Transverse colon (tissue), 4 donors: ENCODE measurements around the gene GMDS. TPM values are rescaled to one million over a fixed set of nuclear protein-coding genes. Genes with fewer than 3 reads are reported as not detected.

Source experiments
- DNase-seq: peaks from one replicate; pipeline ENCODE4 v3.0.0-alpha.2; 2019
- H3K27ac ChIP-seq, 4 donors: fragments of 200-600 bp; sonication (generic); 2 replicates each; pipeline ENCODE4 v1.5.1; 2016 to 2018; ENCODE audit warnings: inconsistent platforms in 4 of 4
- H3K27me3 ChIP-seq: fragments of 200-600 bp; sonication (generic); 2 replicates; pipeline ENCODE4 v1.5.1; 2017; ENCODE audit warnings: inconsistent platforms
- H3K36me3 ChIP-seq, 4 donors: fragments of 200-600 bp; sonication (generic); 2 replicates each; pipeline ENCODE4 v1.5.1; 2017 to 2019; ENCODE audit warnings: inconsistent platforms in 4 of 4
- H3K4me1 ChIP-seq, 4 donors: fragments of 200-600 bp; sonication (generic); 2 replicates each; pipeline ENCODE4 v1.5.1; 2017 to 2020; ENCODE audit warnings: inconsistent platforms in 4 of 4
- H3K4me3 ChIP-seq, 4 donors: fragments of 200-600 bp; sonication (generic); 1 replicate in 1 of 4; 2 replicates in 3 of 4; pipeline versions ENCODE4 v1.5.1 to v1.6.1; 2017 to 2019; ENCODE audit warnings: inconsistent platforms in 4 of 4
- H3K9me3 ChIP-seq, 2 donors: fragments of 200-600 bp; sonication (generic); 2 replicates each; pipeline ENCODE4 v1.5.1; 2017 to 2019; ENCODE audit warnings: inconsistent platforms in 2 of 2
- CTCF ChIP-seq, 5 experiments: fragments of 200-600 bp in 3 of 5; fragments of 450-650 bp in 2 of 5; sonication (generic) in 3 of 5; IDR thresholded peaks; 1 replicate in 2 of 5; 2 replicates in 3 of 5; pipeline ENCODE4 v1.5.1; 2016 to 2017; ENCODE audit warnings: antibody characterized with exemption in 5 of 5, inconsistent platforms in 3 of 5, mild to moderate bottlenecking in 2 of 5, moderate library complexity in 1 of 5
- EP300 ChIP-seq: sonication (generic); formaldehyde crosslinking; IDR thresholded peaks from one replicate; pipeline ENCODE4 v1.6.1; 2017; ENCODE audit warnings: antibody characterized with exemption, low read depth
- POLR2A ChIP-seq: fragments of 450-650 bp; IDR thresholded peaks from one replicate; pipeline ENCODE4 v1.6.1; 2016; ENCODE audit warnings: antibody characterized with exemption, mild to moderate bottlenecking, moderate library complexity
- POLR2AphosphoS5 ChIP-seq, 3 donors: sonication (generic); formaldehyde crosslinking; IDR thresholded peaks; one replicate each; pipeline ENCODE4 v1.6.1; 2016; ENCODE audit warnings: antibody characterized with exemption in 3 of 3
- WGBS, 2 donors: methylation state at CpG; one replicate each; pipeline ENCODE4 v1.1.5; 2018; ENCODE audit warnings: low coverage in 1 of 2; 5-methylcytosine and 5-hydroxymethylcytosine counted together
- in situ Hi-C, 4 donors: fragments of 200-750 bp; cut with MboI; loops; one replicate each; pipeline versions ENCODE4 v1.15.0 to v1.15.1; 2017; ENCODE audit warnings: low sequenced_read_pairs in 3 of 4, low pct_ligation_motif_present in 1 of 4, low pct_unique_long_range_greater_than_20kb in 1 of 4
- intact Hi-C: fragments of 100-400 bp; cut with DNase I; formaldehyde crosslinking; loops from one replicate; pipeline ENCODE4 v1.15.1; 2023; ENCODE audit warnings: low total_unique reads
- total RNA-seq, 4 donors: library from RNA; depleted of rRNA; stranded (reverse); fragments of >200 nt; gene quantifications; one replicate each; pipeline ENCODE4 v1.1.0, GENCODE V29; 2016

The GMDS gene
- total RNA-seq, 4 donors from 2014 or later: 66.2 to 546 (median 102) TPM

GRCh38 chr6:2104524-2104880 is 140.9 kb downstream of the GMDS start:
- intact Hi-C loops (loop anchor here (10.0 kb wide), 1 partner anchor 500 kb away; the partner anchor contains the start of gene FOXC1), in situ Hi-C loops (no loop called here)
- no peak overlapping the region for H3K4me3 ChIP-seq
- no peaks in the 10 kb centered on the region for H3K36me3 ChIP-seq
- TF ChIP-seq CTCF (IDR thresholded peaks at IDR 0.05) (no peak), POLR2AphosphoS5 (IDR thresholded peaks at IDR 0.05) (no peak), POLR2A (no peak), EP300 (no peak)
- H3K27ac ChIP-seq: no peak overlapping the region
- no peaks in the 10 kb centered on the region for H3K27me3 ChIP-seq
- 20 to 21% methylated on average over 1 of the region's 1 CpG for WGBS, 2 donors
- H3K4me1 ChIP-seq: no peaks in the 10 kb centered on the region
- DNase-seq: no peak
- no peaks in the 10 kb centered on the region for H3K9me3 ChIP-seq

GRCh38 chr6:2103765-2104523 is 141.5 kb downstream of the GMDS start:
- Histone ChIP-seq H3K27me3 (no peaks in the 10 kb centered on the region), H3K36me3 (no peaks in the 10 kb centered on the region), H3K4me1 (no peaks in the 10 kb centered on the region), H3K4me3 (no peak overlapping the region), H3K9me3 (no peaks in the 10 kb centered on the region), H3K27ac (no peak overlapping the region)
- in situ Hi-C loops (no loop called here), intact Hi-C loops (loop anchor here (10.0 kb wide), 1 partner anchor 499 kb away; the partner anchor contains the start of gene FOXC1)
- TF ChIP-seq CTCF (IDR thresholded peaks at IDR 0.05) (peak; percentile 38 to 50 (median 44)), EP300 (no peak)
- WGBS, 2 donors: 51 to 75% methylated on average over 6 of the region's 6 CpGs
- DNase-seq: no peak

- H3K36me3 ChIP-seq: no peaks in the 10 kb centered on the region
- no peak for DNase-seq
- TF ChIP-seq EP300: no peak
- TF ChIP-seq POLR2AphosphoS5 (IDR thresholded peaks at IDR 0.05): no peak
- no peak for TF ChIP-seq POLR2A
- TF ChIP-seq CTCF (IDR thresholded peaks at IDR 0.05): no peak
- WGBS, 2 donors: 86 to 95% methylated on average over 5 of the region's 5 CpGs
- H3K4me3 ChIP-seq: no peak overlapping the region
- no peaks in the 10 kb centered on the region for H3K9me3 ChIP-seq
- in situ Hi-C loops: no loop called here
- H3K27ac ChIP-seq: no peak overlapping the region
- intact Hi-C loops: loop anchor here (10.0 kb wide), 1 partner anchor 498 kb away; the partner anchor contains the start of gene FOXC1
- no peaks in the 10 kb centered on the region for H3K27me3 ChIP-seq
- no peaks in the 10 kb centered on the region for H3K4me1 ChIP-seq
Measured at GRCh38 chr6:2102966-2103365, 142.4 kb downstream of the GMDS start.

- H3K27ac ChIP-seq: no peak overlapping the region
- DNase-seq: no peak
- intact Hi-C loops: loop anchor here (10.0 kb wide), 1 partner anchor 498 kb away; the partner anchor contains the start of gene FOXC1
Measured at GRCh38 chr6:2102316-2102883, 143.0 kb downstream of the GMDS start.

More at GRCh38 chr6:2102316-2102883, 143.0 kb downstream of the GMDS start:
- no peak overlapping the region for H3K4me3 ChIP-seq
- WGBS, 2 donors: 70 to 77% methylated on average over 5 of the region's 5 CpGs
- H3K9me3 ChIP-seq: no peaks in the 10 kb centered on the region
- no peaks in the 10 kb centered on the region for H3K36me3 ChIP-seq
- H3K27me3 ChIP-seq: no peaks in the 10 kb centered on the region
- no peaks in the 10 kb centered on the region for H3K4me1 ChIP-seq
- TF ChIP-seq POLR2AphosphoS5 (IDR thresholded peaks at IDR 0.05): no peak
- TF ChIP-seq CTCF (IDR thresholded peaks at IDR 0.05): no peak
- no peak for TF ChIP-seq EP300
- in situ Hi-C loops: no loop called here
